Upper lobe of left lung (tissue), 4 donors: ENCODE data around the gene SPATA16.

Experiments used
- CTCF ChIP-seq, 6 experiments: fragments of 450-650 bp in 4 of 6; fragments of 200-600 bp in 2 of 6; sonication (generic) in 2 of 6; IDR thresholded peaks; one replicate each; pipeline ENCODE4 v1.5.1; 2016 to 2019; ENCODE audit warnings: antibody characterized with exemption in 6 of 6
- POLR2A ChIP-seq, 4 donors: fragments of 450-650 bp; IDR thresholded peaks; one replicate each; pipeline ENCODE4 v1.5.1; 2016 to 2017; ENCODE audit warnings: antibody characterized with exemption in 4 of 4, mild to moderate bottlenecking in 2 of 4
- POLR2AphosphoS5 ChIP-seq, 2 donors: sonication (generic); formaldehyde crosslinking; IDR thresholded peaks; one replicate each; pipeline ENCODE4 v1.5.1; 2017; ENCODE audit warnings: antibody characterized with exemption in 2 of 2

- TF ChIP-seq POLR2A (IDR thresholded peaks at IDR 0.05) (no peak), CTCF (IDR thresholded peaks at IDR 0.05) (no peak), POLR2AphosphoS5 (IDR thresholded peaks at IDR 0.05) (no peak)
These were observed 12.4 kb downstream of the SPATA16 start for GRCh38 chr3:173128633-173129032.
